ENCODE measurements around the gene SUGP1.

- TF ChIP-seq CTCF (IDR thresholded peaks at IDR 0.05) = no peak
- TF ChIP-seq POLR2A (IDR thresholded peaks at IDR 0.05) = no peak
- no peak for TF ChIP-seq POLR2AphosphoS5 (IDR thresholded peaks at IDR 0.05; ENCODE audit: insufficient read depth in 1 of 2, low read depth in 1 of 2)
Measured at GRCh38 chr19:19334063-19334988, 14.0 kb upstream of the SUGP1 start.
